Measurements from ENCODE around the gene RTEL1.

- TF ChIP-seq CTCF (IDR thresholded peaks at IDR 0.05) (no peak), POLR2A (IDR thresholded peaks at IDR 0.05) (no peak)
Observed at GRCh38 chr20:63735859-63736718, 78.0 kb downstream of the RTEL1 start, which contains the start of gene LIME1.
